GM06990 (cell line): Measurements from ENCODE around the gene DPAGT1.

ENCODE experiments used
- DNase-seq: peaks from one replicate; pipeline ENCODE4 v3.0.0-alpha.2; 2011; ENCODE audit not compliant: insufficient read length; ENCODE audit errors: extremely low read depth
- H3K27me3 ChIP-seq: replicated peaks from 2 replicates; pipeline ENCODE4 v1.6.0; 2011; ENCODE audit warnings: low read length; ENCODE audit not compliant: control insufficient read depth, insufficient read depth
- H3K36me3 ChIP-seq: 2 replicates; pipeline ENCODE4 v1.5.1; 2011; ENCODE audit warnings: low read length; ENCODE audit not compliant: control insufficient read depth, insufficient read depth
- H3K4me3 ChIP-seq: replicated peaks from 2 replicates; pipeline ENCODE4 v1.5.1; 2011; ENCODE audit warnings: low read depth, mild to moderate bottlenecking, control low read depth, low read length
- TF ChIP-seq, protein P1 (sequence below): IDR thresholded peaks from 2 replicates; pipeline ENCODE4 v1.5.1; 2011; ENCODE audit warnings: low read length, control low read depth, mild to moderate bottlenecking, inconsistent platforms; ENCODE audit not compliant: insufficient read depth, poor library complexity, severe bottlenecking

DPAGT1 gene

DNA sequence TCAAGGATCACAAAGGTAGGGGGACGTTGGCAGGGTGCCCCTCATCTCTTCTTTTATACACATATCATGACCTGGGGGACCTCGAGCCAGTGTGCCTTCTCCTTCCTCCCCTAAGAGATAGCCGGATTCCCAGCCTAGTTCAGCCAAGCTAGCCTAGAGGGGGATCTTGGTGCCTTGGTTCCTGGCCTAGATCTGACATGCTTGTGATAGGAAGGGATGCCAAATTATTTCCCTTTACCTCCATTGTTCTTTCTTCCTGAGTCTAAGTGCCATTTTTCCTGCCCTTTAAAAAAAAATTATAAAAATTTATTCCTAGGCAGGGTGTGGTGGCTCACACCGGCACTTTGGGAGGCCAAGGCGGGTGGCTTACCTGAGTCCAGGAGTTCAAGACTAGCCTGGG, 12.7 kb upstream of the DPAGT1 start:
- peaks cover 35% of the 10 kb centered on the region for H3K36me3 ChIP-seq
- H3K4me3 ChIP-seq = no peak overlapping the region
- TF ChIP-seq, protein P1, sequence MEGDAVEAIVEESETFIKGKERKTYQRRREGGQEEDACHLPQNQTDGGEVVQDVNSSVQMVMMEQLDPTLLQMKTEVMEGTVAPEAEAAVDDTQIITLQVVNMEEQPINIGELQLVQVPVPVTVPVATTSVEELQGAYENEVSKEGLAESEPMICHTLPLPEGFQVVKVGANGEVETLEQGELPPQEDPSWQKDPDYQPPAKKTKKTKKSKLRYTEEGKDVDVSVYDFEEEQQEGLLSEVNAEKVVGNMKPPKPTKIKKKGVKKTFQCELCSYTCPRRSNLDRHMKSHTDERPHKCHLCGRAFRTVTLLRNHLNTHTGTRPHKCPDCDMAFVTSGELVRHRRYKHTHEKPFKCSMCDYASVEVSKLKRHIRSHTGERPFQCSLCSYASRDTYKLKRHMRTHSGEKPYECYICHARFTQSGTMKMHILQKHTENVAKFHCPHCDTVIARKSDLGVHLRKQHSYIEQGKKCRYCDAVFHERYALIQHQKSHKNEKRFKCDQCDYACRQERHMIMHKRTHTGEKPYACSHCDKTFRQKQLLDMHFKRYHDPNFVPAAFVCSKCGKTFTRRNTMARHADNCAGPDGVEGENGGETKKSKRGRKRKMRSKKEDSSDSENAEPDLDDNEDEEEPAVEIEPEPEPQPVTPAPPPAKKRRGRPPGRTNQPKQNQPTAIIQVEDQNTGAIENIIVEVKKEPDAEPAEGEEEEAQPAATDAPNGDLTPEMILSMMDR = no peak
- no peak for DNase-seq
- H3K27me3 ChIP-seq = no peaks in the 10 kb centered on the region

DNA sequence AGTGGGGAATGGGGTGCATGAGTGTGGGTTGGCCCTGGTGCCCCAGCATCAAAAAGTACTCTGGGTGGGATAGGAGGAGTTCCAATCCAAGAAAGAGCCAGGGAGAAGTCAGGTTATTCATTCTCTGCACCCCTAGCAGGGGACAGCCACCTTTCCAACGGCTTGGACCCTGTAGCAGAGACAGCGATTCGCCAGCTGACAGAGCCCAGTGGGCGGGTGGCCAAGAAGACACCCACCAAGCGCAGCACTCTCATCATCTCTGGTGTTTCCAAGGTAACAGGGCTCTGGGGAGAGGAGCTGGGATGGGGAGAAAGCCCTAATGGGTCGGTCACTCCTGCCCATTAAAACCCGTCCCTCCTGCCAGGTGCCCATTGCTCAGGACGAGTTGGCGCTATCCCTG, 12.1 kb upstream of the DPAGT1 start:
- DNase-seq = no peak
- no peak overlapping the region for H3K4me3 ChIP-seq
- no peaks in the 10 kb centered on the region for H3K27me3 ChIP-seq
- H3K36me3 ChIP-seq = peaks cover 35% of the 10 kb centered on the region
- TF ChIP-seq, protein P1 = no peak

DNA sequence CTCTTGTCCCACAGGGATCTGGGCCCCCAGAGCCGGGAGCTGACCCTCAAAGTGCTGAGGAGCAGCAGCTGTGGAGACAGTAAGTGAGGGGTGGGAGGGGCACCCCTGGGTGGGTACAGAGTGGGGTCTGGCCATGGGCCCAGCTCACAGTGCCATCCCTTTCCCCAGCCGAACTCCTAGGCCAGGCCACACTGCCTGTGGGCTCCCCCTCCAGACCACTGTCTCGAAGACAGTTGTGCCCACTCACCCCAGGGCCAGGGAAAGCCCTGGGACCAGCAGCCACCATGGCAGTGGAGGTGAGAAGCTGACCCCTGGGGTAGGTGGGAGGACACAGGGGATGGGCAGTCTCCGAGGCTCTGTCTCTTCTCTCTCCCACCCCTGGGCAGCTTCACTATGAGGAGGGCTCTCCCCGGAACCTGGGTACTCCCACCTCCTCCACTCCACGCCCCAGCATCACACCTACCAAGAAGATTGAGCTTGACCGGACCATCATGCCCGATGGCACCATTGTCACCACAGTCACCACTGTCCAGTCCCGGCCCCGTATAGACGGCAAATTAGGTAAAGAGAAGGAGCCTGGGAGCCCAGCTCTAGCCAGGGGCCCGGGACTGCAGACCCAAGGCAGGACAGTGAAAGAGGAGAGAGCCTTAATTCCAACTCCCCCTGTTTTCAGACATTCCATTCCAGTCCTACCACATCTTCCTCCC, 10.8 kb upstream of the DPAGT1 start:
- TF ChIP-seq, protein P1 = no peak
- Histone ChIP-seq H3K36me3 (peaks cover 32% of the 10 kb centered on the region), H3K4me3 (no peak overlapping the region), H3K27me3 (no peaks in the 10 kb centered on the region)
- no peak for DNase-seq

DNA sequence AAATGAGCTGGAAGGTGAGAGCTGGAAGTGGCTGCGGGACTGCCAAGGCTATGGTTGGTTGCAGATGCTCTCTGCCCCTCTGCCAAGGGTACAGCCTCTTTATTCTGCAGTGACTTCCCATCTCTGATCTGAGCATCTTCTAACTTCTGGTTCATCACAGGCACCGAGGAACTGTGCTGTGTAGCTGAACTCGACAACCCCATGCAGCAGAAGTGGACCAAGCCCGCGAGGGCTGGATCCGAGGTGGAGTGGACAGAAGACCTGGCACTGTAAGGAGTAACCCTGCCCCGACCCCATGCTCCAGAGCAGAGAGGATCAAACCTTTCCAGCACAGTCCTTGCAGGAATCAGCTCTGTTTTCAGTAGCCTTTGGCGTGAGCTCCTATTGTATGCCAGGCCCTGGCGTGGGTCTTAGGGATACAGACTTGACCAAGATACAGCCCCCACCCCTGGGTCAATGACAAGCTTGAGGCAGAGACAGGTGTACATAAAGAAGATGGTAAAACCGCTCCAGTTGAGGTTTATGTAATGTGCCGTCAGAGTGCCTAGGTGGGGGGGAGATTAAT, 9.8 kb upstream of the DPAGT1 start:
- TF ChIP-seq, protein P1 = no peak
- no peak for DNase-seq
- Histone ChIP-seq H3K27me3 (no peaks in the 10 kb centered on the region), H3K36me3 (peaks cover 32% of the 10 kb centered on the region), H3K4me3 (no peak overlapping the region)

DNA sequence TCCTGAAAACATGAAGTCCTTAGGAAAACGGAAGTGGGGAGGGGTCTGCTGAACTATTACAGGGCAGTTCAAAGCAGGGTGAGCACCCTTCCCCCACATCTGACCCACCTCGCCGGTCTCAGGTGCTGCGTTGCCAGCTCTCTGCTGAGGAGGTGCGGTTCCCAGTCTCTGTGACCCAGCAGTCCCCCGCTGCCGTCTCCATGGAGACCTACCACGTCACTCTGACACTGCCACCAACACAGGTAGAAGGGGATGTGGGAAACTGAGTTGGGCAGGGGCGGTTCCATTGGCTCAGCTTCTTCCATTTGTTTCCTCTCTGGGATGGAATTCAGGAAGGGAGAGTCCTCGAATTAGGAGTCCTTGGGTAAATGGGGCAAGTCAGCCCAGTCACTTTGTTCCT, 8.8 kb upstream of the DPAGT1 start:
- no peak for DNase-seq
- TF ChIP-seq, protein P1 = no peak
- H3K36me3 ChIP-seq = peaks cover 27% of the 10 kb centered on the region
- no peak overlapping the region for H3K4me3 ChIP-seq
- no peaks in the 10 kb centered on the region for H3K27me3 ChIP-seq
